CD4-positive, alpha-beta T cell treated with Interleukin-15 for 4 hours (primary cell): ENCODE data around the gene LRBA.

Source experiments
- DNase-seq: peaks from one replicate; pipeline ENCODE4 v3.0.0-alpha.2; 2020; ENCODE audit warnings: low spot score

Gene LRBA

DNA sequence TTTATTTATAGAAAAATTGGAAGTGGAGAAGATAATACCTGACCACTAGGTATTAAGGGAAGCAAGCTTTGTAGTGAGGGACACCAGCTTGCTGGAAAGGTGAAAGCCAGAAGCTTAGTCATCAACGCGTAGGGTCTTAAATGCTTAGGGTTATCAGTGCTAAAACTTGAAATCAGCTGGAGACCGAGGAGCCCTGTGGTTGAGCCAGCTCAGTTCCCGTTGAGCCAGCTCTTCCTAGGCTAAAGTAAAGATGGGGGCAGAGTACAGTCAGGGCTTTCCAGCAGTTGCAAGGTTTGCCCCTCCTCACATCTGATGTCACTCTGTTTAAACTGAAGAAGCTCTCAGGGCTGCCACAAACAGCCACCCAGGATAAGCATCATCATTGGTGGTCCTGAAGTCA, 696.1 kb downstream of the LRBA start:
- no peak for DNase-seq

DNA sequence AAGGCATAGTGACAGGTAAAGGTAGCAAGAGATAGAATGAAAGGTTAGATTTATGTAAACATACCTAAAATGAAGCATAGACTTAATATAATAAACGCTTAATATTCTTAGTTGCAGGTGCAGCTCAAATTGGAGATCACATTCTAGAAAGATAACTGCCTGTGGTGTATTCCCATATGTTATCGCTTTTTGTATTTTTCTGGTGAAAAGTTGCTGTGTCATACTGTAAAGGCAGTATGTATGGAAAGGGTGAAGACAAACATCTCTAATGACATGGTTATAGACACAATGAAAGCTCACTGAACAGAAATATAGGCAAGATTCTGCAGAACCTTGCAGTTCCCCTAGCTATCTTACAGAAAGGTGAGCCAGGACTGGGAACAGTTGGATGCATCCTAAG, 696.6 kb downstream of the LRBA start:
- DNase-seq: no peak

DNA sequence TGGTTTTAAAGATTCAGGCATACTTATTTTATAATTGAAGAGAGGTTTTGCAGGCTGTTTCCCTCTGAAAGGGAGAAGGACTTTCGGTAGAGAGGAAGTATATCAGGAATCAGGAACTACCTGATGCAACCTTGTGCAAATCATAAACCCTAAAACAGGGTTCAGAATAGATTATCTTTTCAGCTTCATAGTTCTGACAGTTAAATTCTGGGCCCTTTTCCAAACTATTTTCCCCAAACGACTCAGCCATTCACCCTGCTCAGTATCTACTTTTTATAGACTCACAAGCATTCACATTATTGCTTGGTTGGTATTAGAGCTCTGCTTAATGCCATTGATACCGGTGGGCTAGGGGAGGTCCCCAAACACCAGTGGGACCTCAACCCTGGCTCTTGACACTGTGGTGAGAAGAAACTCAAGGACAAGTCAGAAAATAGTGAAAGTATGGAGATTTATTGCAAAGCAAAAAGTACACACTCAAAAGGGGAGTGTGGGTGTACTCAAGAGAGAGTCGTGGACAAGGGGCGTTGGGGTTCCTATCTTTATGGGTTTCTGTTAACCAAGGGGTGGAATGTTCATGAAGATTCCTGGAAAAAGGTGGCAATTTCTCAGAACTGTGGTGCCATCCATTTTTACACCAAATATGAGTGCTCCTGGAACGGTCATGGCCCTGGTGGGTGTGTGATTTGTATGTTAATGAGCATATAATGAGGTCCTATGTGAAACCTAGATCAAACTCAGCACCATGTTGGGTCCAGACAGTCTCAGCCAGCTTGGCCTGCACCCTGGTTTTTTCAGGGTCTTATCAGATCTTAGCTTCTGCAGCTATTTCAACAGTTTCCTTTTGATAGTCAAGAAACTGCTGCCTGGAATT, 698.5 kb downstream of the LRBA start:
- no peak for DNase-seq

DNA sequence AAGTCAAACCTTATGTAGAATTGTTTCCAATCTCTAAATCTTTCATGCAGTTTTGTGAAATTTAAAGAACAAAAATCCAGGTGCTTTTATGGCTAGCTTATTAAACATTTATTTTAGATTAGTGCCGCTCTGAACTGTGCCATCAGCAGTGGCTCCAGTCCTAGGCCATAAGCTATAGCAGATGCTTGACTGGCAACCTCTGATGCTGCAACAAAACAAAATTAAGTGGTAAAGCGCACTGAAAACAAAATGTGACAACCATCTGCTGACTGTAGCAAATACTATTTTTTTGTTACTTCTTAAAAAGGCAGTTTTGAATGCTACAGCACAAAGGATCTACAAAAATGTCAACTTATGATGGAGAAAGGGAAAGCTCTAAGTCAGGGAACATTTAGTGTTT, 699.4 kb downstream of the LRBA start:
- DNase-seq: no peak

DNA sequence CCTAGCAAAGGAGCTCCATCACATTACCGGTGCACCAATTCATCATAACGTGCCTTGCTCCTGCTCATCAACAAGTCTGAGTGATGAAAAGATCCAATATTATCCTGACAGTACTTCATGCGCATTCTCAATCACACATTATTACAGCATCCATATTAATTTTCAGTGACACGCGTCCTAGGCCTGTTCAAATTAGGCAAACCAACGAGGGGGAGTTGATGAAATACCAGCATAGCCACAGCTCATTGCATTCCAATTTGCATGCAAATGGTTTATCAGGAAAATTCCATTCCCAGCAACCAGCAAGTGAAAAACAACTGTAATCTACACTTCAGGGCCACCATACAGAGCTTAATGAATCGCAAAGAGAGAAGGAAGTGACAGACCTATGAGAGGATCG, 699.9 kb downstream of the LRBA start:
- no peak for DNase-seq

DNA sequence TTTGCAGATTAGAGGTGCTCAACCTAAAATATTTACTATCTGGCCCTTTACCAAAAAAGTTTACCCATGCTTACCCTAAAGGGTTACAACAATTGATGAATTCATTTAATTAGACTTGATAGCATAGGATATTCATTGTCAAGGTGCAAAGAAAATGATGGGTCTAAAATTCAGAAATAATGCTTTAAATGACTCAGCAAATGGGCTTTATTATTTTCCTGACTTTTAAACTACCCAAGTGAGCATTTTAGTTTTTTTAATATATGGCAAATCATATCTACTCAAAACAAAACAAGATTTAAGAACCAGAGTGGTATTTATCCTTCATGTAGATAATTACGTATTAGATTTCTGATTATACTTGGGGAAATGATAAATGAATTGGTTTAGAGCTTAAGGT, 701.1 kb downstream of the LRBA start:
- DNase-seq: no peak

DNA sequence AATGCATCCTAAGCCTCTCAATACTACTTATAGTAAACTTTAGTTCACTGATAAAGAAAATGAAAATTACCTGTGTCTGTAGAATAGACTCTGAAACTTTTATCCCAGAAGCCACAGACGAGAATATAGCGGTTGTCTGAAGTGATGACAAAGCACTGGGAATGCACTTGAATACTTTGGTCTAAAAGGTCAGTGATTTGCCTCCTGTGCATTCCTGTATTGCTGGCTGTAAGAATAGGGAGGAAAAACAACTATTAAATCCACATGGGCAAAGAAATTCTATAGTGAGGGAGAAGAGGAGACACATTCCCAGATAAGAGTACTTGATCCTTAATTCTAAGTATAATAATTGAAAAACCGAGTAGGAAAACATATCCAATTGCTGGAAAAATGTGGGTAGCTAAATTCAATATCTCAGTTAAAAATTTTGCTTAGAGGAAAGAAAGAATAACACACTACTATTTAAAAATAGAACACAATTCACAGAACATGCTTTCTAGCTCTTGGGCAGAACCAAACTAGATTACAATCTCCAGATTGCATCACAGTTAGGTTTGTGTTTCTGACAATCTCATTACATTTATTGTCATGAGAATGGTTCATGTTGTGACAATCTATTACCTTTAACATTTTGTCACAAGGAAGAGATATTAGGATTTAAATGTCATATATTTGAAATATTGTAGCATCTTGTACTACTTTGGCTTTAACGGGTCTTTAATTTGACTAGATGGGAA, 704.8 kb downstream of the LRBA start:
- DNase-seq: no peak

DNA sequence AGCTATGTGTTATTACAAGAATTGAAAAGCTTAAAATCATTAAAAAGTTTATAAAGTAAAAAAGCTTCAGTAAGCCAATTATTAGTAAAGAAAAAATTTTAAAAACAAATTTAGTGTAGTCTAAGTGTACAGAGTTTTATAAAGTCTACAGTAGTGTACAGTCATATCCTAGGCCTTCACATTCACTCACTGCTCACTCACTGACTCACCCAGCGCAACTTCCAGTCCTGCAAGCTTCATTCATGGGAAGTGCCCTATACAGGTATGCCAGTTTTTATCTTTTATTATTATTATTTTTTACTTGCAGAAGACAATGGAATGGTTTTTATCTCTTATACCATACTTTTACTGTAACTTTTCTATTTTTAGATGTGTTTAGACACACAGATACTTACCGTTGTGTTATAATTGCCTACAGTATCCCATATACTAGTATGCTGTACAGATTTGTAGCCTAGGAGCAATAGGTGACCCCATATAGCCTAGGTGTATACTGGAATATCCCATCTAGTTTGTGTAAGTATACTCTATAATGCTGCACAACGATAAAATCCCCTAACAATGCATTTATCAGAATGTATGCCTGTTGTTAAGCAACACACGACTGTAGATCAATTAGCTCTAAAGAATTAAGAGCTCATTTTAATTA, 706.1 kb downstream of the LRBA start:
- DNase-seq: no peak

DNA sequence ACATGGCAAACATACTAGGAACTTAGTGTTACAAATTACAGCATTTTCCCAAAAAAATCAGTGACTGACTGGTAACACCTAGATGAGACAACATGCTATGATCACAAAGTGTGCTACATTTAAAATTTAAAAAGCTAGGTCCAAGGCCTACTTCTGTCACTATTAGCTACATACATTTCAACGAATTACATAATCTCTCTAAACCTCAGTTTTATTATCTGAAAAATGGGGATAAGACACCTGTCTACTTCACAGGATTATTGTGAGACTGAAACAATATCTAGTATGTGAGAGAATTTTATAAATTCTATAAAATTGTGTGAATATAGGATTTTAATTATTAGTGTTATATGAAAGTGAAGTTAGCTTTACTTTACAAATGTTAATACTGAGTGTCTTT, 708.4 kb downstream of the LRBA start:
- no peak for DNase-seq

DNA sequence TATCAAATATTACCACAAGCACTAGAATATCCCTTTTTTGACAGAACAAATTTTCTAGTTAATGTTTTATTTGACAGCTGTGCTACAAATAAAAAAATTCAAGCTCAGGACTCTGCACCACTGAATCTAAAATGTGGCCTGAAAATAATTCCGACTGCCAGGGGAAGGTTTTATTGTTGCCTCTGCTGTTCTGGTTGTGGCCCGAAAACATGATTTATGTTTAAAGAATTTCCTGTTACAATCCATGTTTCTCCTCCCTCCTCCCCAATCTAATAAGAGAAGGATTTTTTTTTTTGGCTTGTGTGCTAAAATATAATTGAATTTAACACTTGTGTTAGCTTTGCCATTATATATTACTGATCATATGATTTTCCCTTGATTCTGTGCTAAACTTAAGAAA, 709.1 kb downstream of the LRBA start:
- DNase-seq: no peak

DNA sequence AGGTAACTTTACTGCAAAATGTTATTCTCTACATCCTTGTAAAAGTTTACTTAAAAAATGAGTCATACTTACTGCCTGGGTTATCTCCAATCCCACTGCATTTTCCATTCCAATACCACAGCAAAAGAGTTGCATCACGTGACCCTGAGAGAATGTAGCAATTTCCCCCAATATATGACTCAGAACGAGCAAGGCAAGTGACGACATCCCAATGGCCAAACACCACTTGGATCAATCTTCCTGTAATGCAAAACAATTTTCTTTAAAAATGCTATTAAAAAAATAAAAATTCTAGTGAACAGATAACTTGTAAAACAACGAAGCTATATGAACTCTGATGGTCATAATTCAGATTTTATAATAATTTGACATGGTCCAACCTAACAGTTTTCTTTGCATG, 712.5 kb downstream of the LRBA start:
- DNase-seq: no peak

DNA sequence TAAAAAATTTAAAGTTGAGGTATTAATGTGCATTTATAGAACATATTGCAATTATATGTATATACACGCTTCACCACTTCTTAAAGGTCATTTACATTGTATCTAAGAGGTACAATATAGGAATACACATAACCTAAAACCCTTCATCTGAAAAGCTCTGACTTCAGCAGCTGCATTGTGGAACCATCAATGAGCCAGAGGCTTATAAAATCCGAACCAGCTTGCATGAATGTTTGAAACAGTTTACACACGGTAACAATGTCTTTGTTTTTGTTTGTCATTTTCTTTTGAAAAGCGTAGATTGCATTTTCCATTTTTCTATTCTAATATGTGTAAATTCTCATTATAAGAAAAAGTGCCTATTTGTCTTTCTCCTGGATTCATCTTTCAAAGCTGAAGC, 715.3 kb downstream of the LRBA start:
- no peak for DNase-seq

DNA sequence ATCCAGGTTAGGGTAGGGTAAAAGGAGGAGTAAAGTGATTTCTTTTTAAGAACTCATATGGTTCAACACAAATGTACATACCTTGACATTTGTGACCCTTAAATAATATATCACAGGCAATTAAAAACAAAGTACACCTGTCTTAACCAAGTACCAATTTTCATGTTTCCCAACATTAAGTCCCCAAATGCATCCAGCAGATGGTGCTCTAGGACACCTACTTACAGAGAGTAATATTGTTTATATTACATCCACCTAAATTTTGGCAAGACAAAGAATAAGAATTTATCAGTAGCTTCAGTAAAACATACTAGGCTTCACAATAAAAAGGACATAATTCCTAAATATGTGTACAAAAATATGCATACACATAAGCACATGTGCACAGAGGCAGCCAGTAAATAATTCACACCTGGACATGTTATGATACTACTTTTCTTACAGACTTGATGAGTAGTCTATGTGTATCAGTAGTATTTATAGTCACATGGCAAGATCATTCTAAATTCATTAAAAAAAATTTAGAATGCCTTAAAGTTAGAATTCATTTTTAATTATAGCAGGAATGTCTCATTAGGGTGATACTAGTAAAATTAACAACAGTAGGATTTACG, 717.1 kb downstream of the LRBA start:
- peak; percentile 10 for DNase-seq

DNA sequence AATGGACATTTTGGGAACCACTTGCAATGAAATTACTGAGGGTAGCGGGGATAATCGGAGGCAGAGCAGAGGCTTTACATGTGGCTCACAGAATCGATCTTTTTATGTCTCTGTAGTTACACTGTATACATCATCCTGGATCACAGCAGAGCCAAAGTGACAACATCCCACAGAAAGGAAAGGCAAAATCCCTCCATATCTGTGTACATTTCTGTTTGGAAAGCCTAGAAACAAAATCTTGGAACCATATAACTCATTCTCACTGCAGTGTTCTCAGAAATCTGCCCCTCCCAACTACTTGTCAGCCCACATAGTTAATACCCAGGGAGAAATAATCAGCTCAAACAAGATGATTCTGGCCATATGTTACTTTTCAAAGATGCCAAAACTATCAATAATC, 725.2 kb downstream of the LRBA start:
- DNase-seq: no peak

DNA sequence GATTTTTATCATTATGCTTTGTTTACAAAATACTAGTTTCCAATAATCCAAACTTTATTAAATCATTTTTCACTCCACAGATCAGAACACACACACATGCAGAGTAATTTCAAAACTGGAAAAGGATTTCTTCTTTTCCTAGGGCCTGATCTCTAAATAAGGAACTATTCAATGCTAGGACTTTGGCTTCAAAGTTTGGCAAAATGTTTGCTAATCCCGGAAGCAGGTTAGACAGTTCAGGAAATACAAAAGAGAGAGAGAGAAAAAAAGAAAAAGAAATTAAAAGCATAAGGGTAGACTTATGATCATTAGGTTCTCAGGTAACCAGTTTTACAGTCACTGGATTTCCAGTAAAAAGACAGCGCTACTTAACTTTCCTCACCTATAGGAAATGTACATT, 725.9 kb downstream of the LRBA start:
- no peak for DNase-seq

DNA sequence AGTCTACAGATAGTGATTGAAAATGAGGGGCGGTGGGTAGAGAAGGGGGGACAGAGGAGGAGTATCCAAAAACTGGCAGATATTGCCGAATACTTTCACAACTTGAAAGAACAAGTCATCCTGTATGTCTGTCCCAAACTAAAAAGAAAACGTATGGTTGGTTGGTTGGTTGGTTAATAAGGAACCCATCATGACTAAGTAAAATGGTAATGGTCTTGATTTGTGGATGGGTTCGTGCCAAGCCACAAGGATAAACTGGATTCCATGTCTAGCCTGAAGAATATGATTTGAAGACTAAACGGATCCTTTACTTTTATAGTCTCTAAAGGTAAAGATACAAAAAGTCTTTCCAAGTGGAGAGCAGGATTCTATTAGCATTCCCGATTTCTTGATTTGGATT, 728.4 kb downstream of the LRBA start:
- no peak for DNase-seq

DNA sequence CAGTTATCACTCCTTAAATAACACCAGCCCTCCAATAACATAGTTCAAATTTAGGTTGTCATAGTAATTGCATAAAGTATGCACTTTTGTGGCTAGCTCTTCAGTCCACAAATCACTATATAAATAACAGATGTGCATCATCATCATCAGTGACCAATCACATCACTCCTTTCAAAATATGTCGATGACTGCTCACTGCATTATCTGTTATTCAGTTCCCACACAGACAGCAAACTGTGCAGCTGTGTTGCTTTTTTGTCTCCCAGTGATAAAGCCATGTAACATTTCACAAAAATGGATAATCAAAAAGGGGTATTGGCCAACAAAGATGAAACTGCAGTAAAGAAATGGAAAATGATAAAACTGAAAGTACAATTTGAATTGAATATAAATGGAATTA, 731.4 kb downstream of the LRBA start:
- DNase-seq: no peak

DNA sequence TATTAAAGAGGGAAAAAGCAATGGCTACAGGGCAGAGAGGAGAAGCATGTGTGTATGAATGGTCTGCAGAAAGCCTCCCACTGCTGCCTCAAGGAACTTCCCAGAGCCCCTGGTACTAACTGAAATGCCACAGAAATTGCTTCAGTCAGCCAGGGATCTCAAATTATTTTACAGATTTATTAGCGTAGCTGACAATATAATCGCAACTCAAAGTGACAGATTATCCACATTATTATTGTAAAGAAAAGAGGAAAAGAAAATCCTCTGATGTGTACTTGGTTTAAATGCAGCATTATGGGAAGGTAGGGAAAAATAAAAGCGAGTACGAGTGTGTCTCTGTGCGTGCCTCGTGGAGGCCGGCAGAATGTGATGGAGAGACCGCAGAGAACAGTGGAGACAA, 734.1 kb downstream of the LRBA start:
- no peak for DNase-seq

DNA sequence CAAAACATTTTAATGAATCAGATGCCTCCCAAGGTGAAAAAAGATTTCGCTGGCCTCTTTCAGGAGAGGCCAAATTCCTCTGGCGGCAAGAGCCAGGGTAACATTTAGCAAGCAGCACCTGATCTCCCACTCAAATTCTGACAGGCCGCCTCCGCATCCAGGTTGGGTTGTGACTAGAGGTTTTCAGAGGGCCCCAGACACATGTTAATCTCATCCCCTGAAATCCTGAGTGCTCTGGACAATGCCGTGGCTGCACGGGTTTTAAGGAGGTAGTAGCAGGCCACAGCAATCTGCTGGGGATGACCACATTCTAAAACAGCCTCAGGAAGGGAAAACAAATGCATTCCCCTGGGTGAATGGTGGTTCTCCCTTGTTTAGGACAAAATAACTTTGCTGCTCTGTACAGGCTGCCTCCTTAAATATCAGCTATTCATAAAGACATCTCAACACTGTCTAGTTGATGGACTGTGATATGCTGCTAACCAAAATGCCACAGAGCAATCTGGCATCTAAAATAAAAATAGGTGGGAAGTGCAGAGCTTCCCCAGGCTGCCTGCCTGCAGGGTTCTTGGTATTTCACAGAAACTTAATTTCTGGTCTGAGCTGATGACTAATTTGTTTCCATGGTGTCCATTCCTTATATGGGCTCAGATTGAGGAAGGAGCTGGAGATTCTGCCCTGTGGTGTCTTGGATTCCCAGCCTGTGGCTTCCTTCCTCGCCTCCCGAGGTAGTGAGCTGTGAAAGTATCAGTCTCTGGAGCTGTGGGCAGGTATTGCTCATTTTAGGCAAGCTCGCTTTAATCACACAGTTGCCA, 734.8 kb downstream of the LRBA start:
- DNase-seq: no peak

DNA sequence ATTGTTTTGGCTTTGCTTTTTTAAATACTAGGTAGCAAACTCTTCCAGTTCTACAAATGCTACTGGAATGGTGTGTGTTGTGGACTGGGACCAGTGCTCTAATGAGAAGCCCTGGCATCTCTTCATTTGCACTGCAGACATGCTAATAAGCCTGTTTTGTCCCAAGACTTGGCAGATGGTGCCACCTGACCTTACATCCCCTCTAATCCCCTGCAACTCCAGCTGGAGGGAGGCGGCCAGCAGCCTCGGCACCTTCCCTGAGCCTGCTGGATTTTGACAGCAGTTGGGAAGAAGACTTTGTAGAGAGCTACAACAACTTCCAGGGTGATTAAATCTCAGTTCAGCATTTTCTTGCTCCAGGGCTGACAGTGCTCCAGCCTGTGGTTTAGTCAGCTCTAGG, 736.9 kb downstream of the LRBA start:
- DNase-seq: no peak

DNA sequence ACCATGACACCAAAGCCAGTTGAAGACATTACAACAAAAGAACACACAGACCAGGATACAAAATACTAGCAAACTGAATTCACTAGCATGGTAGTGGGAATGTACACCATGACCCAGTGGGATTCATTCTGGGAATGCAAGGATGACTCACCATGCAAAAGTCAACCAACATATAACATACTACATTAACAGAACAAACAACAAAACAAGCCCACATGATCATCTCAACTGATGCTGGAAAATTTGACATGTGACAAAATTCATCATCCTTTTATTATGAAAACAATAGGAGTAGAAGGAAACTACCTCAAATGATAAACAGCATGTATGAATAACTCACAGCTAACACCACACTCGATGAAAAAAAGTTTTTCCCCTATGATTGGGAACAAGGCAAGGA, 746.6 kb downstream of the LRBA start:
- no peak for DNase-seq

DNA sequence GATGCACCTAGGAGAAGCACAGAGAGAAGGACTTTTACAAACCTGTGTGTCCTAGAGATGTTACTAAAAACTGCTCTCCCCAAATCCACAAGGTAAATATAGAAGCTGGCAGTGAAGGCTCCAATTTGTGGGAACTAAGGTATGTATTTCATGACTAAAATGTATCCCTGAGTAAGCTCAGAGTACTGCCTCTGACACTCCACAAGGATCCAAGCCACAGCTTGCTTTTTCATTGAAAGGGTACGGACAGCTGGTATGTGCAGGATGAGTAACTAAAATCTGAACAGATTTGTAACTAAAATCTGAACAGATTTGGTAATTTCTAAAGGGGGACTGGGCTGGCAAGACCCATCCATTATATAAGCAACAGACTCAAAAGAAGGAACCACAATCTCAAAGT, 749.3 kb downstream of the LRBA start:
- DNase-seq: no peak
